ENCODE data around the gene RTL1.

Gene RTL1

DNA sequence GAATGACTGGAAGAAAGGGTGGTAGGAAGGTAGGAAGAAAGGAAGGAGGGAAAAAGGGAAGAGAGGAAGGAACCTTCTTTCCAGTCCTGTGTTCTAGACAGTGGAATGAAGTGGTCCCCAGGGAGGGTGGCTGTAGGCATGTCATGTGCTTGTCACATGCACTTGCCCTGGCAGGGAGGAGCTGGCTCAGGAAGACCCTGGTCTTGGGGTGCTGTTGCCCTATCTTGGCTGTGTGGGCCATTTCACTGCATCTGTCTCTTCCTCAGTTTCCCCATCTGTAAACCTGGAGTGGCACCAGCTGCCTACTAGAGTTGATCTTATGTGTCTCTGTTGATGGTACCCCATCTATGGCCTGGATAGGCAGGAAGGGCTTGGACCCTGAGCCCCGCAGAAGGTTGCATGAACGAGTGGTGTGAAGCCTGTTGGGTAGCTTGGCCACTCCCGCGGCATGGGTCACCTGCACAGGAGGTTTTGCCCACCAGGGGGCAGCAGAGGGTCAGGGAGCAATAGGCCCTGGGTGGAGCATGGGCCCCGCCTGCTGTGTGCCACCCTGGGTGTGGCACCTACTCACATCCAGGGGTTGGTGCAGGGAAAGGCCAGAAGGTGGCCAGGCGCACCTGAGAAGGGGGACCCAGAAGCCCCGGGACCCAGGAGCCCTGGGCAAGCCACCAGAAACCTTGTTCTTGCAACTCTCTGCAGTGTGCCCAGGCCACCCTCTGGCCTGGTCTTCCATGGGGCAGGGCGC lies 52.5 kb downstream of the RTL1 start:
- TF ChIP-seq, protein P1, sequence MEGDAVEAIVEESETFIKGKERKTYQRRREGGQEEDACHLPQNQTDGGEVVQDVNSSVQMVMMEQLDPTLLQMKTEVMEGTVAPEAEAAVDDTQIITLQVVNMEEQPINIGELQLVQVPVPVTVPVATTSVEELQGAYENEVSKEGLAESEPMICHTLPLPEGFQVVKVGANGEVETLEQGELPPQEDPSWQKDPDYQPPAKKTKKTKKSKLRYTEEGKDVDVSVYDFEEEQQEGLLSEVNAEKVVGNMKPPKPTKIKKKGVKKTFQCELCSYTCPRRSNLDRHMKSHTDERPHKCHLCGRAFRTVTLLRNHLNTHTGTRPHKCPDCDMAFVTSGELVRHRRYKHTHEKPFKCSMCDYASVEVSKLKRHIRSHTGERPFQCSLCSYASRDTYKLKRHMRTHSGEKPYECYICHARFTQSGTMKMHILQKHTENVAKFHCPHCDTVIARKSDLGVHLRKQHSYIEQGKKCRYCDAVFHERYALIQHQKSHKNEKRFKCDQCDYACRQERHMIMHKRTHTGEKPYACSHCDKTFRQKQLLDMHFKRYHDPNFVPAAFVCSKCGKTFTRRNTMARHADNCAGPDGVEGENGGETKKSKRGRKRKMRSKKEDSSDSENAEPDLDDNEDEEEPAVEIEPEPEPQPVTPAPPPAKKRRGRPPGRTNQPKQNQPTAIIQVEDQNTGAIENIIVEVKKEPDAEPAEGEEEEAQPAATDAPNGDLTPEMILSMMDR (IDR thresholded peaks at IDR 0.05; ENCODE audit: low read depth, low read length) = peak; percentile 85
- Histone ChIP-seq H3K9me3 (ENCODE audit: severe bottlenecking) (no peaks in the 10 kb centered on the region), H3K27ac (no peak overlapping the region), H3K27me3 (ENCODE audit: insufficient read depth, low read depth, severe bottlenecking) (no peaks in the 10 kb centered on the region), H3K36me3 (no peaks in the 10 kb centered on the region), H3K4me3 (ENCODE audit: low read depth, low read length) (no peak overlapping the region)
- peak; percentile 64 for DNase-seq

DNA sequence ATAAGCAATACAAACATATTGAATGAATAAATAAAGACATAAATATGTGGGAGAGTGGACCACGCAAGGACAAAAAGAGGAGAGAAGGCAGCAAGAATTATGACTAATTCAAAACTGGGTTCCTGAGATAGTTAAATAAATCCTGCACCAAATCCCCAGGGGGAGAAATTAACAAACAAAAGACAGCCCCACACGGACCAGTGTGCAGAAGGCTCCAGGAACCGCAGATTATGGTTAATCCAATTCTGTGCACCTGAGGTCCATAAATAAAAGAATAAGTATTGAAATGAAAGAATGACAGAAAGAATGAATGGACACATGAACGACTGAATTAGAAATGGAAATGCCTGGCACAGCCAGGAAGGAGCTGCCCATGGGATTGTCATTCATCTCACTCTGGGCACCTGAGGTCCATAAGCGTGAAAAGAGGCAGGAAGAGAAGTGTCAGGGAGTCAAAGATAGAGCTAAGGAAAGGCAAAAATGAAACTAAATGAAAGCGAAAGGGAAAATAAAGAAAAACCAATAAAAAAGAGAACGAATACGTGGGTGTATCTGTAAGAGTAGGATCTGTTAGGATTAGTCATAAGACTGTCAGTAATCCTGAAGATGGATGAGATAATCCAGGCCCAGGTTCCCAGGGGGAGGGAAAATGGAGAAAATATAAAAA lies 54.3 kb downstream of the RTL1 start:
- H3K9me3 ChIP-seq (ENCODE audit: severe bottlenecking) = no peaks in the 10 kb centered on the region
- DNase-seq = no peak
- no peaks in the 10 kb centered on the region for H3K36me3 ChIP-seq
- no peaks in the 10 kb centered on the region for H3K27me3 ChIP-seq (ENCODE audit: insufficient read depth, low read depth, severe bottlenecking)
- H3K4me3 ChIP-seq (ENCODE audit: low read depth, low read length) = no peak overlapping the region
- TF ChIP-seq, protein P1 (IDR thresholded peaks at IDR 0.05; ENCODE audit: low read depth, low read length) = no peak
- no peak overlapping the region for H3K27ac ChIP-seq

DNA sequence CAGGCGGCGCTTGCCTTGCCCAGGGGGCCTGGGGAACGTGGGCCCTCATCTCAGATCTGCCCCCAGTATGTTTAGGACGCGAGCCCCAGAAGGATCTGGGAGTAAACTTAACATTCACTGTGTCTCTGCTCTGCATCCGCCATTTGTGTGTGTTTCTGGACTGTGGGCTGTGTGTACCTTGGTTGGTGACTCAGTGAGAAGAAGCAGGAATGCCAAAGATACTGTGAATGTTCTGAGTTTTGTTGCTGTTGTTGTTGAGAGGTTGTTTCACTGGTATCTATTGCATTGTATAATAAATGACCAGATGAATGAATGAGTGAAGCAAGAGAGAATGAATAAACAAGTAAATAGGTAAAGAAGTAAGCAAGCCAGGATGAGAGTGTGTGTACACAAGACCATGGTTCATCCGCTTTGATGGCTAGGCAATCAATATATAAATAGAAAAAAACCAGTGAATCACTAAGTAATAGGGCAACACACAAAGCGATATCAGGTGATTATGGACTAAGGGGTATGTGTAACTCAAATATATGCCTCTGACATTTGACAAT lies 57.1 kb downstream of the RTL1 start:
- DNase-seq = no peak
- Histone ChIP-seq H3K9me3 (ENCODE audit: severe bottlenecking) (no peaks in the 10 kb centered on the region), H3K36me3 (no peaks in the 10 kb centered on the region), H3K27me3 (ENCODE audit: insufficient read depth, low read depth, severe bottlenecking) (no peaks in the 10 kb centered on the region), H3K4me3 (ENCODE audit: low read depth, low read length) (no peak overlapping the region), H3K27ac (no peak overlapping the region)
- TF ChIP-seq, protein P1 (IDR thresholded peaks at IDR 0.05; ENCODE audit: low read depth, low read length) = no peak

DNA sequence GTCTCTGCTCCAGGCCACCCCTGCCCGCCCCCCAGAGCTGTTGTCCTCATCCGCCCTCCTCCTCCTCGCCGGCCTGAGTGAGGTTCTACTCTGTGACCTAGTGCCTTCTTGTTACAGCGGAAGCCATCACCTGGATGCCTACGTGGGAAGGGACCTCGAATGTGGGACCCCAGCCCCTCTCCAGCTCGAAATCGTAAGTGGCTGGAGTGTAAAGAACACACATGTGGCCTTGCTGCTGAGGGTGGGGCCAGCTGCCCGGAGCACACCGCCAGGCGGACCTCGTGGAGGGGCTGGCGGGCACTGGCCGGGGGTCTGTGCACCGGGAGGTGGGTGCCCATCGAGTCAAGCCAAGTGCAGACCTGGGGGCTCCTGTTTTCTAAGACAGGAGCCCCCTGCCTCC lies 58.2 kb downstream of the RTL1 start:
- H3K9me3 ChIP-seq (ENCODE audit: severe bottlenecking) = no peaks in the 10 kb centered on the region
- TF ChIP-seq, protein P1 (IDR thresholded peaks at IDR 0.05; ENCODE audit: low read depth, low read length) = no peak
- H3K4me3 ChIP-seq (ENCODE audit: low read depth, low read length) = no peak overlapping the region
- DNase-seq = no peak
- H3K36me3 ChIP-seq = no peaks in the 10 kb centered on the region
- no peaks in the 10 kb centered on the region for H3K27me3 ChIP-seq (ENCODE audit: insufficient read depth, low read depth, severe bottlenecking)
- H3K27ac ChIP-seq = no peak overlapping the region

DNA sequence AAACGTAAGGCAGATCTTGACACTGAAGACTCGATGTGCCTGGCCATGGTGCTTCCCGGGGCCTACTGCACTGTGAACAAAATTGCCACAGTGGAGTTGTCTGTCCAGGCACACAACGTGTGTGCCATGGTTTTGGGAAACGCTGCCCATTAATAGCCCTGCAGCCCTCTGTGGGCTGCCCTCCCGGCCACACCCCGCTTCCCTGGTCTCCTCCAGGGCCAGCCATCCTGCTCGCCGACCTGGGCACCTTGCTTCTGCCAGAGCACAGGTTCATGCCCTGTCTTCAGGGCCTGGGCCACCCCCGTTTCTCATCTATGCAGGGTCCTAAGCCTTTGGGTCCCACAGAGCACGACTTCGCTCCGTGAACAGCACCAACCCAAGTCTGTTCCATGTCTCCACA lies 58.7 kb downstream of the RTL1 start:
- Histone ChIP-seq H3K36me3 (no peaks in the 10 kb centered on the region), H3K4me3 (ENCODE audit: low read depth, low read length) (no peak overlapping the region), H3K9me3 (ENCODE audit: severe bottlenecking) (no peaks in the 10 kb centered on the region), H3K27me3 (ENCODE audit: insufficient read depth, low read depth, severe bottlenecking) (no peaks in the 10 kb centered on the region), H3K27ac (no peak overlapping the region)
- TF ChIP-seq, protein P1 (IDR thresholded peaks at IDR 0.05; ENCODE audit: low read depth, low read length) = no peak
- DNase-seq = no peak

Data from WERI-Rb-1 (cell line).